H1 (cell line): Measurements from ENCODE around the gene ABHD12. TPM values are rescaled to one million over a fixed set of nuclear protein-coding genes. Genes with fewer than 3 reads are reported as not detected.
A peak's percentile ranks its signal among the peaks of the same experiment; 100 is the strongest.

Source experiments
- CTCF ChIA-PET: fragments of 300-600 bp; sonication (Branson Sonifier 250); formaldehyde crosslinking; loops from one replicate; lab custom pipeline; 2021; ENCODE audit not compliant: partially characterized antibody; lab: Charles Lee
- POLR2A ChIA-PET: fragments of 300-600 bp; sonication (Branson Sonifier 250); formaldehyde crosslinking; loops from one replicate; lab custom pipeline; 2021; ENCODE audit warnings: inconsistent platforms; ENCODE audit not compliant: partially characterized antibody; lab: Charles Lee
- DNase-seq, 2 experiments: peaks; one replicate each; pipeline versions ENCODE4 v3.0.0 to v3.0.0-alpha.2; 2010 to 2022; ENCODE audit warnings: low spot score in 2 of 2, low read depth in 1 of 2, mixed read lengths in 1 of 2
- FAIRE-seq: peaks from 2 replicates; lab custom pipeline; 2011; peaks lifted over from hg19 to GRCh38; lab: Jason Lieb, UNC
- H2AFZ ChIP-seq: 2 replicates; pipeline ENCODE4 v1.8.1; 2012; ENCODE audit warnings: low read length, inconsistent platforms
- H2AK5ac ChIP-seq: 2 replicates; pipeline ENCODE4 v1.6.1; 2013; ENCODE audit warnings: low read depth, low read length
- H2BK120ac ChIP-seq: replicated peaks from 2 replicates; pipeline ENCODE3; 2013; ENCODE audit warnings: low read depth, low read length, inconsistent platforms
- H2BK12ac ChIP-seq: 2 replicates; pipeline ENCODE4 v1.6.1; 2013; ENCODE audit warnings: low read depth, low read length
- H2BK15ac ChIP-seq: 2 replicates; pipeline ENCODE4 v1.6.1; 2013; ENCODE audit warnings: low read length
- H2BK20ac ChIP-seq: 2 replicates; pipeline ENCODE4 v1.6.1; 2013; ENCODE audit warnings: low read length
- H2BK5ac ChIP-seq: 2 replicates; pipeline ENCODE4 v1.6.1; 2013; ENCODE audit warnings: low read depth, low read length
- H3K14ac ChIP-seq: 2 replicates; pipeline ENCODE4 v1.6.1; 2013; ENCODE audit warnings: inconsistent platforms; ENCODE audit not compliant: insufficient read length
- H3K18ac ChIP-seq: 2 replicates; pipeline ENCODE4 v1.6.1; 2013; ENCODE audit warnings: low read length; ENCODE audit errors: extremely low read depth
- H3K23ac ChIP-seq: 2 replicates; pipeline ENCODE4 v1.6.1; 2013; ENCODE audit warnings: inconsistent platforms; ENCODE audit not compliant: insufficient read length
- H3K23me2 ChIP-seq: 2 replicates; pipeline ENCODE4 v1.6.1; 2013; ENCODE audit warnings: low read depth, low read length
- H3K27ac ChIP-seq: 2 replicates; pipeline ENCODE4 v1.6.1; 2011; ENCODE audit warnings: low read depth, low read length, inconsistent platforms
- H3K27me3 ChIP-seq, 4 experiments: replicated peaks in 1 of 4; 1 replicate in 1 of 4; 2 replicates in 3 of 4; pipeline versions ENCODE4 v1.6.1 to v1.8.1; 2011 to 2013; ENCODE audit warnings: low read length in 3 of 4, mild to moderate bottlenecking in 3 of 4, inconsistent platforms in 2 of 4, mixed read lengths in 2 of 4, moderate library complexity in 1 of 4; ENCODE audit not compliant: control insufficient read depth in 3 of 4, insufficient read depth in 3 of 4; ENCODE audit errors: extremely low read depth in 1 of 4
- H3K36me3 ChIP-seq, 4 experiments: 2 replicates each; pipeline versions ENCODE4 v1.6.1 to v1.8.1; 2011 to 2013; ENCODE audit warnings: mild to moderate bottlenecking in 4 of 4, low read length in 3 of 4, moderate library complexity in 2 of 4, control low read depth in 1 of 4, inconsistent platforms in 1 of 4; ENCODE audit not compliant: insufficient read depth in 4 of 4, control insufficient read depth in 2 of 4
- H3K4ac ChIP-seq: replicated peaks from 2 replicates; pipeline ENCODE3; 2013; ENCODE audit warnings: low read length, low read depth, mixed read lengths, inconsistent platforms; ENCODE audit not compliant: insufficient read length
- H3K4me1 ChIP-seq, 4 experiments: replicated peaks in 1 of 4; 1 replicate in 1 of 4; 2 replicates in 3 of 4; pipeline versions ENCODE4 v1.6.1 to v1.8.1; 2011 to 2013; ENCODE audit warnings: low read length in 3 of 4, inconsistent platforms in 2 of 4, mixed read lengths in 1 of 4; ENCODE audit not compliant: insufficient read depth in 4 of 4, control insufficient read depth in 3 of 4
- H3K4me2 ChIP-seq, 2 experiments: 2 replicates each; pipeline versions ENCODE4 v1.6.1 to v1.8.1; 2011 to 2013; ENCODE audit warnings: low read depth in 2 of 2, low read length in 2 of 2, control low read depth in 1 of 2, inconsistent platforms in 1 of 2, mild to moderate bottlenecking in 1 of 2; ENCODE audit not compliant: insufficient read depth in 1 of 2
- H3K4me3 ChIP-seq, 4 experiments: fragments of 200-600, 300-600 bp in 1 of 4; sonication (generic), shearing (Covaris generic), sonication (Bioruptor Twin) in 1 of 4; 2 replicates each; pipeline versions ENCODE4 v1.5.1 to v1.8.1; 2011 to 2016; ENCODE audit warnings: low read length in 4 of 4, low read depth in 3 of 4, control low read depth in 2 of 4, inconsistent platforms in 2 of 4, mild to moderate bottlenecking in 2 of 4, mixed read lengths in 1 of 4, moderate library complexity in 1 of 4; ENCODE audit not compliant: insufficient read depth in 2 of 4; ENCODE audit errors: extremely low read depth in 1 of 4
- H3K56ac ChIP-seq: replicated peaks from 2 replicates; pipeline ENCODE3; 2013; ENCODE audit warnings: low read depth, mild to moderate bottlenecking, mixed read lengths, low read length, inconsistent platforms; ENCODE audit not compliant: insufficient read length
- H3K79me1 ChIP-seq: 2 replicates; pipeline ENCODE4 v1.6.1; 2013; ENCODE audit warnings: low read depth, low read length, control low read depth
- H3K79me2 ChIP-seq, 2 experiments: 2 replicates each; pipeline versions ENCODE4 v1.6.1 to v1.8.1; 2012 to 2013; ENCODE audit warnings: low read length in 2 of 2, mild to moderate bottlenecking in 2 of 2, inconsistent platforms in 1 of 2; ENCODE audit not compliant: insufficient read depth in 2 of 2, control insufficient read depth in 1 of 2
- H3K9ac ChIP-seq, 4 experiments: replicated peaks in 1 of 4; 1 replicate in 1 of 4; 2 replicates in 3 of 4; pipeline versions ENCODE4 v1.6.1 to v1.8.1; 2011 to 2013; ENCODE audit warnings: low read depth in 3 of 4, low read length in 3 of 4, control low read depth in 2 of 4, mild to moderate bottlenecking in 2 of 4, moderate library complexity in 2 of 4, inconsistent platforms in 1 of 4; ENCODE audit errors: extremely low read depth in 1 of 4
- H3K9me3 ChIP-seq, 2 experiments: 2 replicates each; pipeline versions ENCODE4 v1.6.1 to v1.8.1; 2012 to 2013; ENCODE audit warnings: mild to moderate bottlenecking in 2 of 2, moderate library complexity in 2 of 2, control low read depth in 1 of 2, inconsistent platforms in 1 of 2, low read depth in 1 of 2, low read length in 1 of 2, mixed read lengths in 1 of 2; ENCODE audit not compliant: insufficient read depth in 2 of 2
- H4K20me1 ChIP-seq, 2 experiments: replicated peaks in 1 of 2; 2 replicates each; pipeline versions ENCODE3 to v1.8.1; 2011 to 2013; ENCODE audit warnings: inconsistent platforms in 2 of 2, low read length in 2 of 2, mild to moderate bottlenecking in 1 of 2; ENCODE audit not compliant: insufficient read depth in 2 of 2, control insufficient read depth in 1 of 2
- H4K5ac ChIP-seq: 2 replicates; pipeline ENCODE4 v1.6.1; 2013; ENCODE audit warnings: low read length, low read depth, mixed read lengths, inconsistent platforms; ENCODE audit not compliant: insufficient read length
- H4K8ac ChIP-seq: 2 replicates; pipeline ENCODE4 v1.8.0; 2013; ENCODE audit warnings: mild to moderate bottlenecking, moderate library complexity, low read length, inconsistent platforms; ENCODE audit not compliant: insufficient read depth; ENCODE audit errors: extremely low read depth
- H4K91ac ChIP-seq: replicated peaks from 2 replicates; pipeline ENCODE3; 2013; ENCODE audit warnings: low read length, mixed read lengths, inconsistent platforms; ENCODE audit not compliant: insufficient read length
- EZH2 ChIP-seq: fragments of 200-600 bp; sonication (generic); IDR thresholded peaks from 2 replicates; pipeline ENCODE4 v1.7.1; 2012; ENCODE audit warnings: low read depth, mild to moderate bottlenecking, moderate library complexity, low read length, inconsistent platforms; ENCODE audit not compliant: severe bottlenecking
- POLR2AphosphoS5 ChIP-seq: IDR thresholded peaks from 2 replicates; pipeline ENCODE4 v1.6.1; 2011; ENCODE audit warnings: low read depth, low read length
- RFX5 ChIP-seq: IDR thresholded peaks from 2 replicates; pipeline ENCODE4 v1.6.1; 2011; ENCODE audit warnings: low read depth, low read length, improper control_type of control experiment, borderline replicate concordance
- SIN3A ChIP-seq, 2 experiments: IDR thresholded peaks in 1 of 2; conservative IDR thresholded peaks in 1 of 2; 2 replicates each; pipeline ENCODE4 v1.6.1; 2011 to 2012; ENCODE audit warnings: low read length in 2 of 2, improper control_type of control experiment in 1 of 2, low read depth in 1 of 2, mild to moderate bottlenecking in 1 of 2
- SP2 ChIP-seq: IDR thresholded peaks from 2 replicates; pipeline ENCODE4 v1.6.1; 2012; ENCODE audit warnings: mild to moderate bottlenecking, low read length, inconsistent platforms
- WGBS, 2 experiments: shearing (Covaris generic) in 1 of 2; methylation state at CpG; one replicate each; pipeline versions ENCODE4 v1.1.6 to v1.1.7; 2013 to 2015; ENCODE audit warnings: low lambda C conversion rate in 2 of 2, mixed read lengths in 2 of 2, inconsistent platforms in 1 of 2, low coverage in 1 of 2, missing lambda C conversion rate in 1 of 2; ENCODE audit not compliant: insufficient replicate concordance in 2 of 2, insufficient coverage in 1 of 2, insufficient read length in 1 of 2; ENCODE audit errors: extremely low coverage in 1 of 2, missing lambda C conversion rate in 1 of 2; 5-methylcytosine and 5-hydroxymethylcytosine counted together
- polyA plus RNA-seq, 7 experiments: library from polyadenylated mRNA; depleted of rRNA in 3 of 7; stranded (reverse) in 5 of 7; unstranded in 2 of 7; fragments of >200 nt in 5 of 7; fragments of 200-250 nt in 2 of 7; gene quantifications; 1 replicate in 5 of 7; 2 replicates in 1 of 7; 4 replicates in 1 of 7; pipeline versions ENCODE4 v1.2.1 to v1.2.3, GENCODE V29; 2011 to 2013; ENCODE audit warnings: missing spikeins in 2 of 7, mixed read lengths in 2 of 7
- total RNA-seq: library from RNA; stranded (reverse); fragmentation: NEBNext Ultra II Directional; extraction: Animal tissue kit (Norgen Biotek cat#: 25700); gene quantifications from 2 replicates; pipeline ENCODE4 v1.2.1, GENCODE V29; 2021
- TF ChIP-seq, protein P1 (sequence below): IDR thresholded peaks from 2 replicates; pipeline ENCODE4 v1.6.1; 2011; ENCODE audit warnings: low read depth, mild to moderate bottlenecking, low read length; ENCODE audit not compliant: insufficient read depth

The ABHD12 gene
- total and polyA plus RNA-seq, 2 of the 8 experiments (the other 6 are each of a cell fraction or from before 2014, with no cell fraction given): 31.3 to 59.5 TPM

DNA sequence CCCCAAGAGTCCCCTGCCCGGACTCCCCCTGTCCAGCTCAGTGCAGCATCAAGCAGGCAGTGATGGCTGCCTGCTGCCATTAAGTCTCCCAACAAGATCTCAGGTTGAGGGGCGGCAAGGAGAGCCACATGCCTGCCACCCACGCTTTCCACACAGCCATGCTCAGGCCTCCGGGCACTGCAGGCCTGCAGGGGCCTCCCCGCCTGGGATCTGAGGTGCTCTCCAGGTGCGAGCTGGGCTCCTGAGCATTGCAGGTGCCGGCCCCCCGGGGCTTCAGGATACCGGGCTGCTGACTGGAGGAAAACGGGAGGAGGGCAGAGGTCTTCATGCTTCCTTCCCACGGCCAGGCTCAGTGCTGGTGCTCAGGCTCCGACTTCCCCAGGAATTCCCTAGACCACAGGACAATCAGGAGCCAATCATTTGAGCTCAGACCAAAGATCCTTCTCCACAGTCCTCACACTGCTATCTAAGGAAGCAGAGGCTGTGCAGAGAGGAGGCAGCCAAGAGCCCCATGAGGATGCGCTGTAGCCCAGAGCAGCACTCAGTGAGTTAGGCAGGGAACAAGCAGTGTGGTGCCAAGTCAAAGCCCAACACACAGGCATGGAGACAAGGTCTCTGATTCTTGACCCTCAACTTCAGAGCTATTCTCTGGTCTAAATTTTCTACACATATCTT lies 90.0 kb downstream of the ABHD12 start:
- no peak overlapping the region for H2AK5ac ChIP-seq
- no peak overlapping the region for H3K23ac ChIP-seq
- H3K4me2 ChIP-seq: no peak overlapping the region
- H2BK20ac ChIP-seq: no peak overlapping the region
- no peaks in the 10 kb centered on the region for H3K9me3 ChIP-seq
- H3K4me3 ChIP-seq: no peak overlapping the region
- H3K9ac ChIP-seq: no peak overlapping the region
- TF ChIP-seq SIN3A (conservative IDR thresholded peaks at IDR 0.05 in 1 of 2, IDR thresholded peaks at IDR 0.05 in 1 of 2; ENCODE audit: low read depth in 1 of 2, low read length in 2 of 2) (no peak), SP2 (no peak), EZH2 (no peak), POLR2AphosphoS5 (0 out of 2 replicates have a peak, but pooled peaks have one; percentile 23), RFX5 (no peak)
- TF ChIP-seq, protein P1, sequence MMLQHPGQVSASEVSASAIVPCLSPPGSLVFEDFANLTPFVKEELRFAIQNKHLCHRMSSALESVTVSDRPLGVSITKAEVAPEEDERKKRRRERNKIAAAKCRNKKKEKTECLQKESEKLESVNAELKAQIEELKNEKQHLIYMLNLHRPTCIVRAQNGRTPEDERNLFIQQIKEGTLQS: no peak
- TF ChIP-seq, all 59 proteins: peak for 1
- H3K27ac ChIP-seq: no peak overlapping the region
- DNase-seq: no peak
- H3K56ac ChIP-seq: no peak overlapping the region
- H3K79me1 ChIP-seq: peaks cover 7% of the 10 kb centered on the region; the same call in 1 of the 2 replicates
- FAIRE-seq: no peak
- no peak overlapping the region; the same call in 1 of the 2 replicates for H2BK5ac ChIP-seq
- H2BK15ac ChIP-seq: no peak overlapping the region
- H3K36me3 ChIP-seq: peaks cover 0 to 9% (median under 1%) of the 10 kb centered on the region in 4 experiments; a peak in 3 of 8 replicates
- no peak overlapping the region for H3K4ac ChIP-seq
- H3K23me2 ChIP-seq: no peaks in the 10 kb centered on the region
- H3K79me2 ChIP-seq: no peaks in the 10 kb centered on the region
- H3K4me1 ChIP-seq: peaks cover 0 to 7% (median 2%) of the 10 kb centered on the region in 4 experiments; a peak in 3 of 7 replicates
- H4K5ac ChIP-seq: no peak overlapping the region
- ChIA-PET POLR2A (interaction anchor here (1.2 to 2.1 kb wide), 3 partner anchors 11 to 108 kb away, joined by 3 to 22 read pairs (median 3); partner anchors contain the start of gene GINS1), CTCF (interaction anchor here (1.0 to 4.8 kb wide), 13 partner anchors 9 to 210 kb away, joined by 3 to 39 read pairs (median 4); no protein-coding TSS in a partner anchor)
- H4K8ac ChIP-seq: no peak overlapping the region
- no peak overlapping the region for H3K18ac ChIP-seq
- no peak overlapping the region for H2AFZ ChIP-seq
- H2BK120ac ChIP-seq: no peak overlapping the region
- H4K20me1 ChIP-seq: peaks cover 0 to 5% of the 10 kb centered on the region in 2 experiments
- no peak overlapping the region for H4K91ac ChIP-seq
- no peak overlapping the region for H2BK12ac ChIP-seq
- H3K27me3 ChIP-seq: no peaks in the 10 kb centered on the region; a peak in 1 of 7 replicates
- no peak overlapping the region for H3K14ac ChIP-seq
- 79% methylated on average over 13 of the region's 13 CpGs; no CpG with 5 or more reads in 1 of the 2 experiments for WGBS, 2 experiments
